HG03280 (cell line): Measurements from ENCODE around the gene TTC9B.

ENCODE experiments used
- ATAC-seq: cut with Tn5 transposase; IDR thresholded peaks from one replicate; pipeline ENCODE4 v1.9.1; 2021; ENCODE audit warnings: mild to moderate bottlenecking, moderate library complexity; ENCODE audit not compliant: unreplicated experiment

Gene TTC9B

GRCh38 chr19:40217934-40218890 is at the start of gene TTC9B:
Gene TTC9B (minus strand): TSS chr19:40218384. CDS start chr19:40218381, 3 bp downstream.
- ATAC-seq = no peak

GRCh38 chr19:40267601-40267997 is 49.4 kb upstream of the TTC9B start:
- no peak for ATAC-seq

- no peak for ATAC-seq
Observed at GRCh38 chr19:40266912-40267600, 48.9 kb upstream of the TTC9B start.

- no peak for ATAC-seq
Observed at GRCh38 chr19:40266119-40266518, 47.9 kb upstream of the TTC9B start.

GRCh38 chr19:40265763-40266099 is 47.5 kb upstream of the TTC9B start:
- no peak for ATAC-seq

GRCh38 chr19:40265055-40265762 is 47.0 kb upstream of the TTC9B start:
- ATAC-seq = no peak

GRCh38 chr19:40264314-40265054 is 46.3 kb upstream of the TTC9B start:
- no peak for ATAC-seq

GRCh38 chr19:40263440-40264313 is 45.5 kb upstream of the TTC9B start:
- ATAC-seq = no peak

GRCh38 chr19:40262422-40262821 is 44.2 kb upstream of the TTC9B start:
- no peak for ATAC-seq

- no peak for ATAC-seq
Observed at GRCh38 chr19:40261631-40262030, 43.4 kb upstream of the TTC9B start.

GRCh38 chr19:40257096-40257517 is 38.9 kb upstream of the TTC9B start:
- ATAC-seq = no peak

- no peak for ATAC-seq
Observed at GRCh38 chr19:40256512-40256911, 38.3 kb upstream of the TTC9B start.

GRCh38 chr19:40255619-40256166 is 37.5 kb upstream of the TTC9B start:
- no peak for ATAC-seq

GRCh38 chr19:40254714-40255418 is 36.7 kb upstream of the TTC9B start:
- ATAC-seq = no peak

GRCh38 chr19:40253611-40254092 is 35.5 kb upstream of the TTC9B start:
- ATAC-seq = no peak

- no peak for ATAC-seq
Observed at GRCh38 chr19:40252395-40252794, 34.2 kb upstream of the TTC9B start.

GRCh38 chr19:40251991-40252390 is 33.8 kb upstream of the TTC9B start:
- no peak for ATAC-seq

GRCh38 chr19:40251244-40251643 is 33.1 kb upstream of the TTC9B start:
- ATAC-seq = no peak

- ATAC-seq = no peak
Observed at GRCh38 chr19:40249781-40250180, 31.6 kb upstream of the TTC9B start.
